GM18517 (cell line): Measurements from ENCODE around the gene KCNMA1.

Experiments used
- ATAC-seq: cut with Tn5 transposase; IDR thresholded peaks from one replicate; pipeline ENCODE4 v1.9.1; 2021; ENCODE audit warnings: mild to moderate bottlenecking, moderate library complexity; ENCODE audit not compliant: unreplicated experiment

KCNMA1 gene

GRCh38 chr10:76942628-76943416, 694.8 kb downstream of the KCNMA1 start:
- no peak for ATAC-seq

DNA sequence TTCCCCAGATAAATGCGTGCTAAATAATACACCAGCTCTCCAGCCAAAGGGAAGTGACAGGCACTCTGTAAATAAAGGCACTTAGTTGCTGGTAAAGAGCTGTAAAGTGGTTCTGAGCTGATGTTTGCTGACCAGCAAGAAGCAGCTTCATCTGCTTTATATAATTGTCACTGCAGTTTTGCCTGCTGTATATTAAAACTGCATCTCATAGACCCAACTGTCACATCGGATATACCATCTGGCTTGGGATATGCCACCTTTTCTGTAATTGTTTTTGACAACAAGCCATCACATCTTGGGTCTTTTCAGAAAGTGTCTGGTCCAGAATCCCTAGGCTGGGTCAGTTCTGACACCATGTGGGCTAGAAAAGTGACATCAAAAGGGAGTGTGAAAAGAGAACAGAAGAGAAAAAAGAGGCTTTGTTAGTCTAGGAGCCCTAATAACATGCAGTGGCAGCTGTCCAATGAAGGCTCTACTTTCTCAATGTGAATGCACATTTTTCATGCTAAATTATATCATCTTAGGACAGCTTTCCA, 697.6 kb downstream of the KCNMA1 start:
- ATAC-seq, result no peak

- ATAC-seq, result no peak
These were observed 700.4 kb downstream of the KCNMA1 start for GRCh38 chr10:76937181-76937600.

- ATAC-seq, result no peak
These were observed 701.5 kb downstream of the KCNMA1 start for GRCh38 chr10:76935941-76936613.

DNA sequence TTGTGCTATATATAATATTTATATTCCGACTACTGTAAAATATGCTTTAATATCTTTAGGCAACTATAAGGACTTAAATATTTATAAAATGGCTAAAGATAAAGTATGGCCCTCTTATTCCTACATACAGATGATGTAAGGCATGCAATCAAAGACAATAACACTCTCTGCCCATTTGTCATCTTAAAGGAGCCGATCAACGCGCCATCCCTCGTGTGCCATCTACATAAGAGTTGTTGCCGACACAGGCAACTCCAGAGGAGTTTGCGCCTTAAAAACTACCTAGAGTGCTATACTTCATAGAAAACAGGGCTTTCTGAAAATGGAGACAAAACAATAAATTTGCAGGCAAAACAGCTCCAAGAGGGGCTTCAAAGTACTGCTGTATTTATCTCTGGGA, 709.0 kb downstream of the KCNMA1 start:
- ATAC-seq, result no peak

- ATAC-seq, result no peak
These were observed 711.8 kb downstream of the KCNMA1 start for GRCh38 chr10:76925636-76926405.

DNA sequence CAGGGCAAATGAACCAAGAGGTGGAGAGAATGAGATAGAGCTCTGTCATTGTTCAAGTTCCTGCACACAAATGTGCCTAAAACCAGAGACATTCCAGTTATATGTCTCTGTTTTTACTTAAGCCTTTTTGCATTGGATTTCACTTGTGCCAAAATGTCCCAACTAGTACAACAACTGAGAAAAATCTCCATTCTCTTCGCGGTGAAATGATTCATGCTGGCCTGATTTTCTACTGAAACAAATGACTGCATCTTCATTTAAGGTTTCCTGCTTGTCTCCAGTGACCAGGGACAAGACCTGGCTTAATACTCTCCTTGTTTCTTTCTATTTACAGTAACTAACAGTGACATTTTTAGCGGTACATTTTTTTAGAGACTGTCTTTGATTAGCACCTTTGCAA, 714.9 kb downstream of the KCNMA1 start:
- ATAC-seq, result no peak

DNA sequence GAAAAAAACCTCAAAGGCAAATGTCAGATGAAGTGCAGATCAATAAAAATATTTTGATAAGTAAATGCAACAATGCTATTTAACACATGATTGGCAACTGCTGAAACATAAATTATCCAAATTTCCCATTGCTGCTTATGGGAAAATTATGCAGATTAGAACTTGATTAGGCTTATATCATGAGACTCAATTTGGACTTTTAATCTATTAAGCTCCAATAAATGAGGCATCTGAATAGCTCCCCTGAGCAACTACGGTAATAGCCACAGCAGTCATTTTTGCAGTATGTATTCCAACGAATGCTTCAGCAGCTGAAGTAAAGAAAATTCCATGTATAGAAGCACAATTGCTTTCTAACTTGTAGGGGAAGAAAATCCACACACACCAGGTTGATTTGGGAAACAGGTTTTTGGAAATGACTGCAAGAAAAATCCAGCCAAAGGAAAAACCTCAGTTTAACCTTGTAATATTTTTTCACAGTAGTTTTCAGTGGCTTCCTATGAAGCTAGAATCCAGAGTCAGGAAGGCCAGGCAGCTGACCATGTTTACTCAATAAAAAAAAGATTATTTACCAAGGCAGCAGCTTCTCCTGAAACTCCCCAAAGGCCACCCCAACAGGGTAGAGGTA, 716.1 kb downstream of the KCNMA1 start:
- ATAC-seq, result no peak

DNA sequence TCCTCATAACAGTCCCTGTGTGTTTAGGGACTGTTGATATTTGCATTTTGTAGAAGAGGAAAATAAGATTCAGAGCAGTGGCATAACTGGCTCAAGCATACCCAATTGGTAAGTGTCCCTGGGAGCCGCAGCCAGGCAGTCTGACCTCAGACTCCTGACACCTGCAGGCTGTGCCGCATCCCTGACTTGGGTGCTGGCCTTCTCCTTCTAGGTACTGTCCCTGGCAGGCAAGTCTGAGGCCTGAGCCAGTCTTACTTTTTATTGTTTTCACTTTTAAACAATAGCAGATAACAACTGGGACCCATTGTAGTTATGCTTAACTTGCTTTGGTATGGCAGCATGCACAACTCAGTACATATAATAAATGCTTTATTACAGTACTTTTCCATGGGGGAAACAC, 717.0 kb downstream of the KCNMA1 start:
- no peak for ATAC-seq

DNA sequence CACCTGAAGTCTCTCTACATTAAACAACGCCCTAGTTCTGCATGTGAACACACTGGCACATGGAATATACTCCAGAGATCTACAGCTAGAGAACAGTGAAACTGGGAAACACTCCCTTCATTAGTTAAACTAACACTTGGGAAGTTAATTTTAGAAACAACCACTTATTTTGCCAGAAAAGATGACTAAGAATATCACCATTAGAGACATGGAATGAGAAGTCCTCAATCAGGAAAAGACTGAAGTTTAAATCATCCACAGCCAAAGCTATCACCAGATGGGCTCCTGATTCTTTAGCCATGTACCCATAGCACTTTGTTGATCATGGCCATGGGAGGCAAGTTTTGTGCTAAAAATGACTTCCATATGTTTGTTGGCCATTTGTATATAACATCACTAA, 719.5 kb downstream of the KCNMA1 start:
- ATAC-seq, result no peak

GRCh38 chr10:76917071-76917470, 720.5 kb downstream of the KCNMA1 start:
- ATAC-seq, result no peak

DNA sequence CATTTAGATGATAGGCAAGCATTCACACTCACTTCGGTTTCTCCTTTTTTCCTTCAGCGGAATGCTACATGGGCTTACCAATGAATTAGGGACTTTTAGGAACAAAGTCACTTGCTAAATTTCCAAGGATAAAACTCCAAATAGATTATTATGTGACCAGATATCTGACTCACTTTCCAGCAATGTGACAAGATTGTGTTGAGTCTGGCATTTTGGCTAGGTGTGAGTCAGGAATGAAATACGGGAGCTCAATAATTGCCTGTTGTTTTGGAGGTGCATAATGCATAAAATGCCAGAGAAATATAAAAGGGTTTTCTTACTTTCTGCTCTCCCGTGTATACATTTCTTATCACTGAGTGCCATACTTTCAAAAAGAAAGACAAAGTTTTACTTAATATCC, 721.1 kb downstream of the KCNMA1 start:
- no peak for ATAC-seq

- ATAC-seq, result no peak
These were observed 722.3 kb downstream of the KCNMA1 start for GRCh38 chr10:76915316-76915715.

DNA sequence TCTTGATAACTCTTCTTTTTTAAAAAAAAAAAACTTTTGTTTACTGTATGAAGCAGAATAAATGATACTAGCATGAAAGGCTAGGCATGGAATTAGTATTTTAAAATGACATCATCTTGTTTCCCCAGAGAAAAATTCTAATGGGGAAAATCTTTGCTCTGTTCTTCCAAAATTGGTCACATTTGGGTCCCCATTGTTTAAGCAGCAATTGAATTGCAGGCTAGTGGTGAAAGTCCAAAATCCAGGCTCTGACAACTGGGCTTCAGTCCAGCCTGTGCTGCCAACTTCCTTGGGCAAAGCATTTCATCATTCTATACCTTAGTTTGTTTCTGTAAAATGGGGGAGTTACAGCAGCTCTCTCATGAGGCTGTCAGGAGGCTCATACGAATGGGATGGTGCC, 726.4 kb downstream of the KCNMA1 start:
- ATAC-seq, result no peak

- ATAC-seq, result no peak
These were observed 727.2 kb downstream of the KCNMA1 start for GRCh38 chr10:76910184-76910962.

- ATAC-seq, result no peak
These were observed 731.4 kb downstream of the KCNMA1 start for GRCh38 chr10:76906256-76906655.

- ATAC-seq, result no peak
These were observed 732.4 kb downstream of the KCNMA1 start for GRCh38 chr10:76905251-76905650.

GRCh38 chr10:76903387-76903945, 734.1 kb downstream of the KCNMA1 start:
- ATAC-seq, result no peak

GRCh38 chr10:76902949-76903348, 734.7 kb downstream of the KCNMA1 start:
- ATAC-seq, result no peak

DNA sequence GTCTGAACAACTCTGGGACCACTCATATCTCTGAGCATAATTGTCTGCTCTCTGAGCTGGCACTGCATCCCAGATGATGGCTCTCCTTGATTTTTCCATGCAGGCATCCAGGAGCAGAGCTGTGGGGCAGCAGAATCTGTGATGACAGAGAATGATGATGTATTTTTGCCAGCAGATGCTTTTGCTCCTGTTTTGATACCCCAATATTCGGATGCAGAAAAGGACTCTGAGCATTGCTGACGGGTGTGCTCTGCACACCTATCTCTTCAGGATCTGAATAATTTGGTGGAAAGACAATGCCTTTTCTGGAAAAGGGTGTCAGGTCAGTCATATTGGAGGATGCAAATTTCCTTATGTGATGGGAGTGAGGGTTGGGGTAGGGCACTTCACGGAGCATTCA, 735.9 kb downstream of the KCNMA1 start:
- no peak for ATAC-seq
